BJ (cell line): Measurements from ENCODE around the gene PATJ. TPM values are rescaled to one million over a fixed set of nuclear protein-coding genes. Genes with fewer than 3 reads are reported as not detected.
"Not testable (repeated sequence)": the region's sequence is repeated elsewhere in the genome, so short reads cannot be mapped to it uniquely, and the experiment has no call there.

Experiments used
- CTCF ChIA-PET: fragments of 350-600 bp; formaldehyde crosslinking; extraction: SDS; loops from one replicate; lab custom pipeline; 2021; ENCODE audit warnings: antibody characterized with exemption, inconsistent platforms; lab: Yijun Ruan, JAX
- POLR2A ChIA-PET: fragments of 300-600 bp; sonication (Branson Sonifier 250); formaldehyde crosslinking; extraction: SDS; loops from one replicate; lab custom pipeline; 2021; ENCODE audit warnings: antibody characterized with exemption; lab: Charles Lee
- DNase-seq: peaks from one replicate; pipeline ENCODE4 v3.0.0-alpha.2; 2011; ENCODE audit warnings: low read depth
- H3K27me3 ChIP-seq: 2 replicates; pipeline ENCODE4 v1.6.0; 2011; ENCODE audit warnings: low read length; ENCODE audit not compliant: control insufficient read depth, insufficient read depth
- H3K36me3 ChIP-seq: 2 replicates; pipeline ENCODE4 v1.5.1; 2011; ENCODE audit warnings: low read length; ENCODE audit not compliant: control insufficient read depth, insufficient read depth
- H3K4me3 ChIP-seq: 2 replicates; pipeline ENCODE4 v1.5.1; 2011; ENCODE audit warnings: low read depth, mild to moderate bottlenecking, control low read depth, low read length
- polyA plus RNA-seq: library from polyadenylated mRNA; depleted of rRNA; stranded (reverse); fragments of >200 nt; gene quantifications from 2 replicates; pipeline ENCODE4 v1.2.3, GENCODE V29; 2011
- TF ChIP-seq, protein P1 (sequence below): IDR thresholded peaks from 2 replicates; pipeline ENCODE4 v1.5.1; 2011; ENCODE audit warnings: low read depth, mild to moderate bottlenecking, control low read depth, inconsistent platforms, low read length, moderate library complexity; ENCODE audit not compliant: insufficient read depth

PATJ gene
- polyA plus RNA-seq, 1 experiment = 3.0 TPM

GRCh38 chr1:61961009-61961408 is 218.7 kb downstream of the PATJ start:
- H3K27me3 ChIP-seq = no peaks in the 10 kb centered on the region
- H3K4me3 ChIP-seq = no peak overlapping the region
- no peaks in the 10 kb centered on the region for H3K36me3 ChIP-seq
- ChIA-PET CTCF (no interaction called here), POLR2A (no interaction called here)
- no peak for DNase-seq
- TF ChIP-seq, protein P1, sequence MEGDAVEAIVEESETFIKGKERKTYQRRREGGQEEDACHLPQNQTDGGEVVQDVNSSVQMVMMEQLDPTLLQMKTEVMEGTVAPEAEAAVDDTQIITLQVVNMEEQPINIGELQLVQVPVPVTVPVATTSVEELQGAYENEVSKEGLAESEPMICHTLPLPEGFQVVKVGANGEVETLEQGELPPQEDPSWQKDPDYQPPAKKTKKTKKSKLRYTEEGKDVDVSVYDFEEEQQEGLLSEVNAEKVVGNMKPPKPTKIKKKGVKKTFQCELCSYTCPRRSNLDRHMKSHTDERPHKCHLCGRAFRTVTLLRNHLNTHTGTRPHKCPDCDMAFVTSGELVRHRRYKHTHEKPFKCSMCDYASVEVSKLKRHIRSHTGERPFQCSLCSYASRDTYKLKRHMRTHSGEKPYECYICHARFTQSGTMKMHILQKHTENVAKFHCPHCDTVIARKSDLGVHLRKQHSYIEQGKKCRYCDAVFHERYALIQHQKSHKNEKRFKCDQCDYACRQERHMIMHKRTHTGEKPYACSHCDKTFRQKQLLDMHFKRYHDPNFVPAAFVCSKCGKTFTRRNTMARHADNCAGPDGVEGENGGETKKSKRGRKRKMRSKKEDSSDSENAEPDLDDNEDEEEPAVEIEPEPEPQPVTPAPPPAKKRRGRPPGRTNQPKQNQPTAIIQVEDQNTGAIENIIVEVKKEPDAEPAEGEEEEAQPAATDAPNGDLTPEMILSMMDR = no peak

- no peaks in the 10 kb centered on the region for H3K27me3 ChIP-seq
- no peaks in the 10 kb centered on the region for H3K36me3 ChIP-seq
- ChIA-PET CTCF (no interaction called here), POLR2A (no interaction called here)
- TF ChIP-seq, protein P1 = no peak
- H3K4me3 ChIP-seq = no peak overlapping the region
- no peak for DNase-seq
Measured at GRCh38 chr1:61962631-61963030, 220.4 kb downstream of the PATJ start.

GRCh38 chr1:61966450-61967225 is 224.4 kb downstream of the PATJ start:
- H3K36me3 ChIP-seq, H3K27me3 ChIP-seq, H3K4me3 ChIP-seq, CTCF ChIA-PET, DNase-seq, POLR2A ChIA-PET: not testable (repeated sequence)

DNA sequence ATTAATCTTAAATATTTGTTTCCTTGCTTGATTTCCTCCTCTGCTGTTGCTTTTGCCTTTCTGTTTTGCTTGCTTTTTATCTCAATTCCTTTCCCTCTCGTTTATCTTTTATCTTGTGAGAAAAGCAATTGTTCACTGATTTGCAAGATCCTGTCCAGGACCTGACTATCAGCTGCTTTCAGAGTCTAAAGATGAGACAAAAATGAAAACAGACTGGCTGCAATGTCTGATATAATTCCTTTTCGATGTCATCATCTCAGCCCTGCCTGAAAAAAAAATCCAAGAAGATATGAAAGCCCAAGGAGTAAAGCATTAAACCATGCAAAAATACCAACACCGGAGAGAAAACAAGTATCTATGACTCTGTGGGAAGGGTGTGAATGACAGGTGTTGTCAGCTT is 225.5 kb downstream of the PATJ start:
- H3K27me3 ChIP-seq = no peaks in the 10 kb centered on the region
- TF ChIP-seq, protein P1 = no peak
- no peaks in the 10 kb centered on the region for H3K36me3 ChIP-seq
- CTCF ChIA-PET = no interaction called here
- DNase-seq = no peak
- POLR2A ChIA-PET = no interaction called here
- no peak overlapping the region for H3K4me3 ChIP-seq

DNA sequence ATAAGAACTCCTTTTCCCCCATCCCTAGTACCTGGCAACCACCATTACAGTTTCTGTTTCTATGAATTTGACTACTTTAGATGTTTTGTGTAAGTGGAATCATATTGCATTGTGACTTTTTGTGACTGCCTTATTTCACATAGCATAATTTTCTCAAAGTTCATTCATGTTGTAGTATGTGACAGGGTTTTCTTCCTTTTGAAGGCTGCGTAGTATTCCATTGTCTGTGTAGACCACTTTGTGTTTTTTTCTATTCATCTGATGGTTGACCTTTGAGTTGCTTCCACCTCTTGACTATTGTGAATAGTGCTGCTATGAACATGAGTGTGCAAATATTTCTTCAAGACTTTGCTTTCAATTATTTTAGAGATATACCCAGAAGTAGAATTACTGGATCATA is 226.6 kb downstream of the PATJ start:
- TF ChIP-seq, protein P1 = no peak
- H3K27me3 ChIP-seq = no peaks in the 10 kb centered on the region
- no peak for DNase-seq
- H3K4me3 ChIP-seq = no peak overlapping the region
- H3K36me3 ChIP-seq = no peaks in the 10 kb centered on the region
- CTCF ChIA-PET = no interaction called here
- POLR2A ChIA-PET = no interaction called here
